GM21367 (cell line): ENCODE data around the gene DDX50.
A peak's percentile ranks its signal among the peaks of the same experiment; 100 is the strongest.
"Not testable (repeated sequence)": the region's sequence is repeated elsewhere in the genome, so short reads cannot be mapped to it uniquely, and the experiment has no call there.

Experiments used
- ATAC-seq: cut with Tn5 transposase; IDR thresholded peaks from one replicate; pipeline ENCODE4 v1.9.1; 2021; ENCODE audit not compliant: unreplicated experiment

DDX50 gene

DNA sequence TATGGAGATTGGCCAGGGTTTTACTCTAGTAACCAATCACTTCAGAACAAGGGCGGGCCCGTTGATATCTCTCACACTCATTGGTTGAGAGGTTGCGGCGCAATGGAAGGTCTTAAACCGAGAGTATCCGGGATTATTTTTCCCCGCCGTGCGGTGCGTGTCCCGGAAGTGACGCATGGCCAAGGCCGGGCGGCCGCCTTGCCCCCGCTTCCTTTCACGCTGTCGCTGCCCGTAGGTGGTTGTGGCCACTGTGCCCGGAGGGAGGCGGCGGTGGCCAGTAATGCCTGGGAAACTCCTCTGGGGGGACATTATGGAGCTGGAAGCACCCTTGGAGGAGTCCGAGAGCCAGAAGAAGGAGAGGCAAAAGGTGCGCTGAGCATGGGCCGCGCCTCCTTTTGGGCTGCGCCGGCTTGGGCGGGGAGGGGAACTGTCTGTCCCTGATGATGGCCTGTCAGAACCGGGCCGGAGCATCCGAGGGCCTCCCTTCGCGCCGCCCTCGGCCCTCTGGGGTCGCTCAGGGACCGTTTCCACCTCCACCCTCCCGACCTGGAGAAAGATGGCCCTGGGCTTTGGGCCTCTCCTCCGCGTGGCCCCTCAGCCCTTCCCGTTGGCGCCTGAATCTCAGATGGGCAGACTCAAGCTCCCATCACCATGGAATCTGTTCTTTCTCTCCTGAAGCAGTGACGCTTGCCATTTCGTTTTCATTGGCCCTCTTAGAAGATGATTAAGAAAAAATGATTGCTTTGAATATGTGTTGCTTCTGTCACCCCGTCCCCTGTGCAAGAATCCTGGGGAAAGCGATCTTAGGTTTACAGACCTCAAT, at the start of gene DDX50:
DDX50 (plus strand) TSS at position 211 of the 823 bp plus-strand sequence; CDS start at position 281, 70 bp downstream.
- ATAC-seq: peak; percentile 96

GRCh38 chr10:68856352-68856751, 44.8 kb upstream of the DDX50 start:
- ATAC-seq: no peak

- ATAC-seq: no peak
Measured at GRCh38 chr10:68857005-68857404, 44.1 kb upstream of the DDX50 start.

- ATAC-seq: no peak
Measured at GRCh38 chr10:68861253-68861652, 39.9 kb upstream of the DDX50 start.

- ATAC-seq: no peak
Measured at GRCh38 chr10:68864611-68865010, 36.5 kb upstream of the DDX50 start.

- ATAC-seq: not testable (repeated sequence)
Measured at GRCh38 chr10:68868173-68868572, 32.9 kb upstream of the DDX50 start.

DNA sequence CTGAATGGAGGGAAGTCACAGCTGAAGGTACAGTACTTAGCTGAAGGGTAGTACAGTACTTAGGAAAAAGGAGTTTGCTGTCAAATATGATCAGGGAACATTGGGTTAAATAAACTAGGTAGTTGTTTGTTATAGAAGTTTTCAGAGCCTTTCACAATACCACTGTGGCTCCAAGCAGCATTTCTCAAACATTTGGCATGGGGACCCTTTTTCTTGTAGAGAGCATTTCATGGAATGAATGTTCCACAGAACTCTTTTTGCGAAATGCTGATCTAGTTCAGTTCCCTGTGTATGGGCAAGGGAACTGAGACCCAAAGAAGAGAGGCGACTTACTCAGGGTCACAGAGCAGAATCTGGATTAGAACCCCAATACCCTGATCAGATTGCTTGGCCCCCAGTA, 31.5 kb upstream of the DDX50 start:
- no peak for ATAC-seq

GRCh38 chr10:68870061-68870460, 31.1 kb upstream of the DDX50 start:
- no peak for ATAC-seq

DNA sequence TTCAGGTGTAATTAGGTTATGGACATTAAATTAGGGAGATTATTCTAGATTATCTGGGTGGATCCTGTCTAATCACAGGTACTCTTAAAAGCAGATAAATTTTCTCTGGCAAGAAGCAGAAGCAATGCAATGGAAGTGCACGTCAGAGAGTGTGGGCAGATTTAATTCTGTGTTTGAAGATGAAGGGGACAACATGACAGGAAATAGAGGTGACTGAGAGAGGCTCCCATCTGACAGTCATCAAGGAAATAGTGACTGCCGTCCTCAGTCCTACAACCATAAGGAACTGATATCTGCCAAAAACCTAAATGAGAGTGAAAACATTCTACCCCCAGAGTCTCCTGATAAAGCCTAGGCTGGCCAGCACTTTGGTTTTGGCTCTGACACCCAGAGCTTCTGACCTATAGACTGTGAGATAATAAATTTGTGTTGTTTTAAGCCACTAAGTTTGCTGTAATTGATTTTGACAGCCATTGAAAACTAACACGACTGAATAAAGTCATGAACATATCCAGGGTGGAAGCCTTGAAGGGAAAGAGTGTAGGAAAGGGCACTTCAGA, 30.5 kb upstream of the DDX50 start:
- ATAC-seq: no peak

DNA sequence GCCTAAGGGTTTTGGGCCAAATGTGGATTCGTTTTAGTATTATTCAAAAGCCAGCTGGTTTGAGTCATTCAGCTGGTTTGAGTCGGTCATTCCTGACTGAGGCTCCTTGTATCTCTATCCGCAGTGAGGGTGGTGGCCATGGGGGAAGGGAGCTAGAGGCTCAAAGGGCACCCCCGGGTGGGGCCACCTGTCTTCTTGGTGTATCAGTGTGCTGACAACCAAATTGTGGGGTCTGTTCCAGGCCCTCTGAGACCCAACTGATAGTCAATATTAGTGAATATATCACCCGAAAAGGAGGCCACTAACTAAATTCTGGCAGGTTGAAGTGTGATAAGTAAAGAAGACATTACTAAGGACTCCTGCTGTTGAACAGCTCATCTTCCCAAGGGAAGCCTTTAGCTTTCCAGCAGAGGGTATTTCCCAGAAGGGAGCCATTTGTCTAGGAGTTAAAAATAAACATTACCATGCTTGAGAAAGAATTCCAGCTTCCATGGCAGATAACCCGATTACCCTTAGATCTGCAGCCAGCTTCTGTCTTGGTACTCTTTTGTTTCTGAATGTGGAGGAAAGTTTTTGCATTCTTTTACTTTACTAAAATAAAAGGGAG, 29.9 kb upstream of the DDX50 start:
- no peak for ATAC-seq

DNA sequence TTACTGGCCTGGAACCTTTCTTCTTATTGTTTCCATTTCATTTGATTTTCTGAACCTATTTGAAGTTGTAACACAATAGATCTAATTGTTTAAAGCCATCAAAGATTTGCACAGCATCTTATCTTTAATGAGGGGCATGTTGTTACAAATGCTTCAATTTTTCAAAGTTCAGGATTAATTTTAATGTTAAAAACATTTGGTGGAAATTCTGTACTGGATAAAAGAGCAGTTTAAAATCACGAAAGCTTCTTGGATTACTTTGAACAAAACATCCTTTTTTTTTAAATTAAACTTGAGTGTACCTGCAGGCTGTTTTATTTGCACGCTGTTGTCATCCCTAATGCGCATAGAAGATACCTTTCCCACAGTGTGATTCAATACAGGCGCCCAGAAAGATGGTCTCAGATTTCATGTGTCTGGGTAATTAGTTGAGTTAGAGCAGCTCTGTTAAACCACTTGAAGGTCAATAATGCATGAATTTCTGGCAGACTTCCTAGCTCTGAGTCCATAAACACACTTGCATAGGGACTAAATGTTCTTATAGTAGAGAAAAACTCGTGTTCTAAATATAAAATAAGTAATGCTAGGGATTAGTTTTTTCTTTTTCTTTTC, 29.3 kb upstream of the DDX50 start:
- no peak for ATAC-seq

DNA sequence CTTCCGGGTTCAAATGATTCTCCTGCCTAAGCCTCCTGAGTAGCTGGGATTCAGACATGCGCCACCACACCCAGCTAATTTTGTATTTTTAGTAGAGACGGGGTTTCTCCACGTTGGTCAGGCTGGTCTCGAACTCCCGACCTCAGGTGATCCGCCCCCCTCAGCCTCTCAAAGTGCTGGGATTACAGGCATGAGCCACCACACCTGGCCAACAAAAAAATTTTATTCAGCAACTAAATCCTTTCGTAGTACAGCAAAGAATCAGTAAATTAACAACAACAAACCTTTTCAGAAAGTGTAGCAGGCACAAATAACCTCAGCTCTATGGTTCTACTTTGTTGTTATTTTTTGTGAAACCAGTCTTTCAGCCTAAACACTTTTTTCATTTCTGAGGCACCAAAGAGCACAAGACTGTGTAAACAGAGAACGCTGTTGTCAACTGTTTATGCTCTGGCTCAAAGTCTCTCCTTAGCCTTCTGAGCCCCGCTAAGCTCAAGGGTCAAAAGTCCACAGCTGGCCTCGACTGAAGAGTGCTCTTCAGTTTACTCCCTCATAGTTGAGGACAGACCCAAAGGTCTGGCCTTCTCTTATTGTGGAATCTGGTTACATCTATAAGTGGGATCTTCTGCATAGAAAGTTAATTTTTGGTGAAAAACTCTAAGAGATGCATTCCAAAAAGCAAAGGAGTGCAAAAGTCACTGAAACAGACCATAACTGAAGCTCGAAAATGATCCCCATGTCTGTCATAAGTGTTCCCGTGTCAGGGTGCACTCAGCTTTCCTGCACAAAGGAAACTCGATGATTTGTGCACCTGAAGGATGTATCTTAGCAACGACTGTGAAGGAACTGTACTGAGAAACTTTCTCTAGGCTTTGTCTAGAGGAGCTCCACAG, 24.6 kb upstream of the DDX50 start:
- ATAC-seq: no peak

DNA sequence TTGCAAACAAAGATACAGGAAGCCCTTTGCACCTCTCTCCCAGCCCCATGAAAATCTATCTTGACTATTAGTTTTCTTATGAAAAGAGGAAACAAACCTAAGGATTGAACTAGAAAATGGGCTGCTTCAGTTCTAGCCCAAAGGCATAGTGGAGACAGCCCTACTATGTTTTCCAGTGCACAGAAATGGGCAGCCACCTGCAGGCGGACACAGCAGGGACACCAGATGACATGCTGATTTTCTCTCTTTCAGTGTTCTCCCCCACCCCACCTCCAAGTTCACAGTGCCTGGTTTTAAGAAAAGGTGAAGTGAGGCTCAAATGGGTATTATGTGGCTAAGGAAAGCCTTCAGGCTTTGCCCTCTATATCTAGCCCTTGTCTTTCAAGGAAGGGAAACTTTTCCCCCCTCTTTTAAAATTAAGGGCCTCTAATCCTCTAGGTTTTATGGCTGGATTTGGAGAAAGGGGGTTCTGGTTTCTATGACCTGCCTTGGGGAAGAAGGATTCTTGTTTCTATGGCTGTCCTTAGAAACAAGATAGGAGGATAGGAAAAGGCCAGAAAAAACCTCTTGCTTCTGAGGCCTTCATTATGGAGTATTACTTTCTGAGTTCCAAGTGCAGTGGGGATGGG, 23.5 kb upstream of the DDX50 start:
- ATAC-seq: no peak

DNA sequence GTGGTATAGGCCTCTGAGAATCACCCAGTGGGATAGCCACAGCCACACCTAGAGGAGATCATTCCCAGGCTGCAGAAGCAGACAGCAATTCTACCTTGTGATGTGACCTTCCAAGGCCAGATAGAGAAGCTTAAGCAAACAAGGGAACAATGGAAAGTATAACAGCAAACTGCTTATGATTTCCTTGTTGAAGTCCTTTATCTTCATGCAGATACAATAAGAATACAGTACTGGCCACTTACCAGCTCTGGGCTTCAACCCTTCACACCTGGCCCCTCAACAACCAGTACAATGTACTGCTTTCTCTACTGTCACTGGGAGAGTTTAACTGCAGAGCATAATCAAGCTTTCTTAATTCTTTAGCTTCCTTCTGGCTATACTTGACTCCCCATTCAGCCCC, 22.6 kb upstream of the DDX50 start:
- no peak for ATAC-seq

DNA sequence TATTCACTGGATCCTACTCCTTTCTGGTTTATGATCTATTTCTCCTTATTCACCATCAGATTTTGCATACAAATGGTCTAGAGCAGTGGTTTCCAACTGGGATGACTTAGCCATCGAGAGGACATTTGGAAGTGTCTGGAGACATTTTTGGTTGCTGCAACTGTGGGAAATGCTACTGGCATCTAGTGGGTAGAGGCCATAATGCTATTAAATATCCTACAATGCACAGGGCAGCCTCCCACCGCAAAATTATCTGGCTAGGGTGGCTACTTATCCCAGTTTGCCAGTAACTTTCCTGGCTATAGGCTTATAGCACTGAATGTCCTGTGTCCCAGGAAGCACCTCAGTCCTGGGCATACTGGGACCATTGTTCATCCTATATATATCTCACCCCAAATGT, 21.5 kb upstream of the DDX50 start:
- ATAC-seq: no peak

- ATAC-seq: no peak
Measured at GRCh38 chr10:68880181-68880580, 20.9 kb upstream of the DDX50 start.

GRCh38 chr10:68895041-68895440, 6.1 kb upstream of the DDX50 start:
- no peak for ATAC-seq

- ATAC-seq: no peak
Measured at GRCh38 chr10:68897336-68897741, 3.8 kb upstream of the DDX50 start.

GRCh38 chr10:68899186-68899745, 1.8 kb upstream of the DDX50 start:
- ATAC-seq: no peak
